Liver (tissue), 9 donors: Measurements from ENCODE around the gene ARHGEF1. TPM values are rescaled to one million over a fixed set of nuclear protein-coding genes. Genes with fewer than 3 reads are reported as not detected.

Experiments used
- DNase-seq: peaks from one replicate; pipeline ENCODE4 v3.0.0-alpha.2; 2017; ENCODE audit warnings: low spot score
- H3K27ac ChIP-seq, 2 donors: one replicate each; pipeline ENCODE4 v1.7.0; 2013; ENCODE audit warnings: inconsistent platforms in 2 of 2, low read length in 2 of 2, control low read depth in 1 of 2, low read depth in 1 of 2, mild to moderate bottlenecking in 1 of 2
- H3K27me3 ChIP-seq, 4 donors: one replicate each; pipeline versions ENCODE4 v1.6.1 to v1.7.0; 2013; ENCODE audit warnings: low read length in 3 of 4, inconsistent platforms in 1 of 4, mild to moderate bottlenecking in 1 of 4, moderate library complexity in 1 of 4; ENCODE audit not compliant: control insufficient read depth in 4 of 4, insufficient read depth in 4 of 4
- H3K36me3 ChIP-seq, 4 donors: one replicate each; pipeline versions ENCODE4 v1.6.1 to v1.7.0; 2013; ENCODE audit warnings: low read length in 3 of 4, mild to moderate bottlenecking in 3 of 4, low read depth in 1 of 4, moderate library complexity in 1 of 4; ENCODE audit not compliant: control insufficient read depth in 4 of 4, insufficient read depth in 3 of 4
- H3K4me1 ChIP-seq, 4 donors: one replicate each; pipeline versions ENCODE4 v1.6.1 to v1.7.0; 2013; ENCODE audit warnings: low read length in 3 of 4, mild to moderate bottlenecking in 3 of 4, moderate library complexity in 1 of 4; ENCODE audit not compliant: control insufficient read depth in 4 of 4, insufficient read depth in 4 of 4
- H3K4me3 ChIP-seq, 3 donors: one replicate each; pipeline versions ENCODE4 v1.6.1 to v1.7.0; 2013; ENCODE audit warnings: low read length in 3 of 3, control low read depth in 1 of 3, low read depth in 1 of 3, mild to moderate bottlenecking in 1 of 3
- H3K9ac ChIP-seq, 2 donors: one replicate each; pipeline ENCODE4 v1.7.0; 2013; ENCODE audit warnings: low read length in 2 of 2, mild to moderate bottlenecking in 2 of 2, moderate library complexity in 2 of 2, control low read depth in 1 of 2, low read depth in 1 of 2
- H3K9me3 ChIP-seq, 4 donors: one replicate each; pipeline versions ENCODE4 v1.6.1 to v1.7.0; 2013; ENCODE audit warnings: low read length in 3 of 4; ENCODE audit not compliant: control insufficient read depth in 4 of 4
- EGR1 ChIP-seq, 2 donors: IDR thresholded peaks; 2 replicates each; pipeline ENCODE4 v1.6.1; 2016 to 2018; ENCODE audit warnings: antibody characterized with exemption in 2 of 2, low read depth in 2 of 2
- FOXA1 ChIP-seq: IDR thresholded peaks from 2 replicates; pipeline ENCODE4 v1.6.1; 2016; ENCODE audit warnings: antibody characterized with exemption
- FOXA2 ChIP-seq: IDR thresholded peaks from 2 replicates; pipeline ENCODE4 v1.6.1; 2016; ENCODE audit warnings: antibody characterized with exemption
- GABPA ChIP-seq, 2 donors: IDR thresholded peaks in 1 of 2; conservative IDR thresholded peaks in 1 of 2; 2 replicates each; pipeline ENCODE4 v1.6.1; 2016; ENCODE audit warnings: antibody characterized with exemption in 2 of 2, mild to moderate bottlenecking in 1 of 2, moderate library complexity in 1 of 2
- HNF4A ChIP-seq, 2 donors: conservative IDR thresholded peaks; 2 replicates each; pipeline ENCODE4 v1.6.1; 2016; ENCODE audit warnings: antibody characterized with exemption in 2 of 2, mild to moderate bottlenecking in 2 of 2
- HNF4G ChIP-seq: IDR thresholded peaks from 2 replicates; pipeline ENCODE4 v1.6.1; 2016; ENCODE audit warnings: antibody characterized with exemption
- JUND ChIP-seq, 2 donors: IDR thresholded peaks; 2 replicates each; pipeline ENCODE4 v1.6.1; 2016; ENCODE audit warnings: antibody characterized with exemption in 2 of 2
- NR2F2 ChIP-seq: IDR thresholded peaks from 2 replicates; pipeline ENCODE4 v1.6.1; 2016; ENCODE audit warnings: antibody characterized with exemption
- RAD21 ChIP-seq, 2 donors: IDR thresholded peaks; 2 replicates each; pipeline ENCODE4 v1.6.1; 2016; ENCODE audit warnings: antibody characterized with exemption in 2 of 2, mild to moderate bottlenecking in 2 of 2
- RXRA ChIP-seq, 2 donors: IDR thresholded peaks; 2 replicates each; pipeline ENCODE4 v1.6.1; 2017 to 2018; ENCODE audit warnings: antibody characterized with exemption in 2 of 2, mild to moderate bottlenecking in 1 of 2
- SP1 ChIP-seq: IDR thresholded peaks from 2 replicates; pipeline ENCODE4 v1.6.1; 2018; ENCODE audit warnings: antibody characterized with exemption, mild to moderate bottlenecking
- TAF1 ChIP-seq: conservative IDR thresholded peaks from 2 replicates; pipeline ENCODE4 v1.6.1; 2016; ENCODE audit warnings: antibody characterized with exemption, mild to moderate bottlenecking
- YY1 ChIP-seq: IDR thresholded peaks from 2 replicates; pipeline ENCODE4 v1.6.1; 2016; ENCODE audit warnings: antibody characterized with exemption, mild to moderate bottlenecking
- WGBS: extraction: QIAGEN DNeasy Blood & Tissue Kit; methylation state at CpG from one replicate; pipeline ENCODE4 v1.1.7; 2013; 5-methylcytosine and 5-hydroxymethylcytosine counted together
- polyA plus RNA-seq, 2 donors: library from polyadenylated mRNA; stranded (reverse) in 1 of 2; unstranded in 1 of 2; fragments of 200-250 nt in 1 of 2; fragments of >200 nt in 1 of 2; fragmentation: Nextera tagmentation in 1 of 2; extraction: Ambion mirVana in 1 of 2; gene quantifications; one replicate each; pipeline versions ENCODE4 v1.2.1 to v1.2.3, GENCODE V29; 2013 to 2015
- total RNA-seq, 2 donors: library from RNA; depleted of rRNA; stranded (reverse); fragments of >200 nt; gene quantifications; one replicate each; pipeline ENCODE4 v1.2.3, GENCODE V29; 2014
- TF ChIP-seq, protein P1 (sequence below): IDR thresholded peaks from 2 replicates; pipeline ENCODE4 v1.6.1; 2016; ENCODE audit warnings: antibody characterized with exemption
- TF ChIP-seq, protein P2 (sequence below): fragments of 150-350 bp; IDR thresholded peaks from 2 replicates; pipeline ENCODE4 v1.5.1; 2017; ENCODE audit warnings: improper control_type of control experiment, low read depth, low read length; ENCODE audit not compliant: missing input control
- TF ChIP-seq, protein P3 (sequence below): IDR thresholded peaks from 2 replicates; pipeline ENCODE4 v1.6.1; 2016; ENCODE audit warnings: antibody characterized with exemption
- TF ChIP-seq, protein P4 (sequence below): IDR thresholded peaks from 2 replicates; pipeline ENCODE4 v1.6.1; 2016; ENCODE audit warnings: antibody characterized with exemption
- TF ChIP-seq, protein P5 (sequence below): IDR thresholded peaks from 2 replicates; pipeline ENCODE4 v1.6.1; 2016; ENCODE audit warnings: antibody characterized with exemption, mild to moderate bottlenecking
- donor health status: healthy.
- donor health status: healthy.
- donor health status: healthy.
- donor health status: healthy.
- donor health status: healthy.

The ARHGEF1 gene
- total and polyA plus RNA-seq, 4 donors = 13.2 to 30.1 (median 18.5) TPM

DNA sequence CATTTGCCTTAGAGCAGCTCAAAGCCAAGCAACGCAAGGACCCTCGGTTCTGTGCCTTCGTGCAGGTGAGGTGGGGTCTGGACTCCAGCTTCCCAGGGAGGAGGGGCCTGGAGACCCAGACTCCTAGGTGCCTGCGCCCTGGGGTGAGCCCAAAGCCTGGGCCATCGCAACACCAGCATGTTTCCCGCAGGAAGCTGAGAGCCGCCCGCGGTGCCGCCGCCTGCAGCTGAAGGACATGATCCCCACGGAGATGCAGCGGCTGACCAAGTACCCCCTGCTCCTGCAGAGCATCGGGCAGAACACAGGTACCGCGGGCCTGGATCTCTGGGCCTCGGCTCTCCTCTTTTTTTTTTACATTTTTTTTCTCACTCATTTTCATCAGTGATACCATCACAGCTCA, 19.6 kb downstream of the ARHGEF1 start:
- H3K27me3 ChIP-seq = no peaks in the 10 kb centered on the region
- H3K4me1 ChIP-seq = peaks cover 0 to 7% (median 4%) of the 10 kb centered on the region in 4 donors
- no peak overlapping the region for H3K9ac ChIP-seq
- DNase-seq = no peak
- no peaks in the 10 kb centered on the region for H3K9me3 ChIP-seq
- peaks cover 24 to 79% (median 29%) of the 10 kb centered on the region in 4 donors for H3K36me3 ChIP-seq
- TF ChIP-seq HNF4A (conservative IDR thresholded peaks at IDR 0.05) (no peak), HNF4G (no peak), FOXA2 (no peak), YY1 (no peak), EGR1 (IDR thresholded peaks at IDR 0.05; ENCODE audit: low read depth in 2 of 2) (no peak), TAF1 (no peak), FOXA1 (no peak), SP1 (no peak), RXRA (IDR thresholded peaks at IDR 0.05) (no peak), GABPA (IDR thresholded peaks at IDR 0.05 in 1 of 2, conservative IDR thresholded peaks at IDR 0.05 in 1 of 2) (no peak), RAD21 (IDR thresholded peaks at IDR 0.05) (no peak), JUND (IDR thresholded peaks at IDR 0.05) (no peak), NR2F2 (no peak)
- TF ChIP-seq, protein P1, sequence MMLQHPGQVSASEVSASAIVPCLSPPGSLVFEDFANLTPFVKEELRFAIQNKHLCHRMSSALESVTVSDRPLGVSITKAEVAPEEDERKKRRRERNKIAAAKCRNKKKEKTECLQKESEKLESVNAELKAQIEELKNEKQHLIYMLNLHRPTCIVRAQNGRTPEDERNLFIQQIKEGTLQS = no peak
- TF ChIP-seq, protein P2, sequence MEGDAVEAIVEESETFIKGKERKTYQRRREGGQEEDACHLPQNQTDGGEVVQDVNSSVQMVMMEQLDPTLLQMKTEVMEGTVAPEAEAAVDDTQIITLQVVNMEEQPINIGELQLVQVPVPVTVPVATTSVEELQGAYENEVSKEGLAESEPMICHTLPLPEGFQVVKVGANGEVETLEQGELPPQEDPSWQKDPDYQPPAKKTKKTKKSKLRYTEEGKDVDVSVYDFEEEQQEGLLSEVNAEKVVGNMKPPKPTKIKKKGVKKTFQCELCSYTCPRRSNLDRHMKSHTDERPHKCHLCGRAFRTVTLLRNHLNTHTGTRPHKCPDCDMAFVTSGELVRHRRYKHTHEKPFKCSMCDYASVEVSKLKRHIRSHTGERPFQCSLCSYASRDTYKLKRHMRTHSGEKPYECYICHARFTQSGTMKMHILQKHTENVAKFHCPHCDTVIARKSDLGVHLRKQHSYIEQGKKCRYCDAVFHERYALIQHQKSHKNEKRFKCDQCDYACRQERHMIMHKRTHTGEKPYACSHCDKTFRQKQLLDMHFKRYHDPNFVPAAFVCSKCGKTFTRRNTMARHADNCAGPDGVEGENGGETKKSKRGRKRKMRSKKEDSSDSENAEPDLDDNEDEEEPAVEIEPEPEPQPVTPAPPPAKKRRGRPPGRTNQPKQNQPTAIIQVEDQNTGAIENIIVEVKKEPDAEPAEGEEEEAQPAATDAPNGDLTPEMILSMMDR = no peak
- TF ChIP-seq, protein P3, sequence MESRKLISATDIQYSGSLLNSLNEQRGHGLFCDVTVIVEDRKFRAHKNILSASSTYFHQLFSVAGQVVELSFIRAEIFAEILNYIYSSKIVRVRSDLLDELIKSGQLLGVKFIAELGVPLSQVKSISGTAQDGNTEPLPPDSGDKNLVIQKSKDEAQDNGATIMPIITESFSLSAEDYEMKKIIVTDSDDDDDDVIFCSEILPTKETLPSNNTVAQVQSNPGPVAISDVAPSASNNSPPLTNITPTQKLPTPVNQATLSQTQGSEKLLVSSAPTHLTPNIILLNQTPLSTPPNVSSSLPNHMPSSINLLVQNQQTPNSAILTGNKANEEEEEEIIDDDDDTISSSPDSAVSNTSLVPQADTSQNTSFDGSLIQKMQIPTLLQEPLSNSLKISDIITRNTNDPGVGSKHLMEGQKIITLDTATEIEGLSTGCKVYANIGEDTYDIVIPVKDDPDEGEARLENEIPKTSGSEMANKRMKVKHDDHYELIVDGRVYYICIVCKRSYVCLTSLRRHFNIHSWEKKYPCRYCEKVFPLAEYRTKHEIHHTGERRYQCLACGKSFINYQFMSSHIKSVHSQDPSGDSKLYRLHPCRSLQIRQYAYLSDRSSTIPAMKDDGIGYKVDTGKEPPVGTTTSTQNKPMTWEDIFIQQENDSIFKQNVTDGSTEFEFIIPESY = no peak
- TF ChIP-seq, protein P4, sequence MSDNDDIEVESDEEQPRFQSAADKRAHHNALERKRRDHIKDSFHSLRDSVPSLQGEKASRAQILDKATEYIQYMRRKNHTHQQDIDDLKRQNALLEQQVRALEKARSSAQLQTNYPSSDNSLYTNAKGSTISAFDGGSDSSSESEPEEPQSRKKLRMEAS = no peak
- TF ChIP-seq, protein P5, sequence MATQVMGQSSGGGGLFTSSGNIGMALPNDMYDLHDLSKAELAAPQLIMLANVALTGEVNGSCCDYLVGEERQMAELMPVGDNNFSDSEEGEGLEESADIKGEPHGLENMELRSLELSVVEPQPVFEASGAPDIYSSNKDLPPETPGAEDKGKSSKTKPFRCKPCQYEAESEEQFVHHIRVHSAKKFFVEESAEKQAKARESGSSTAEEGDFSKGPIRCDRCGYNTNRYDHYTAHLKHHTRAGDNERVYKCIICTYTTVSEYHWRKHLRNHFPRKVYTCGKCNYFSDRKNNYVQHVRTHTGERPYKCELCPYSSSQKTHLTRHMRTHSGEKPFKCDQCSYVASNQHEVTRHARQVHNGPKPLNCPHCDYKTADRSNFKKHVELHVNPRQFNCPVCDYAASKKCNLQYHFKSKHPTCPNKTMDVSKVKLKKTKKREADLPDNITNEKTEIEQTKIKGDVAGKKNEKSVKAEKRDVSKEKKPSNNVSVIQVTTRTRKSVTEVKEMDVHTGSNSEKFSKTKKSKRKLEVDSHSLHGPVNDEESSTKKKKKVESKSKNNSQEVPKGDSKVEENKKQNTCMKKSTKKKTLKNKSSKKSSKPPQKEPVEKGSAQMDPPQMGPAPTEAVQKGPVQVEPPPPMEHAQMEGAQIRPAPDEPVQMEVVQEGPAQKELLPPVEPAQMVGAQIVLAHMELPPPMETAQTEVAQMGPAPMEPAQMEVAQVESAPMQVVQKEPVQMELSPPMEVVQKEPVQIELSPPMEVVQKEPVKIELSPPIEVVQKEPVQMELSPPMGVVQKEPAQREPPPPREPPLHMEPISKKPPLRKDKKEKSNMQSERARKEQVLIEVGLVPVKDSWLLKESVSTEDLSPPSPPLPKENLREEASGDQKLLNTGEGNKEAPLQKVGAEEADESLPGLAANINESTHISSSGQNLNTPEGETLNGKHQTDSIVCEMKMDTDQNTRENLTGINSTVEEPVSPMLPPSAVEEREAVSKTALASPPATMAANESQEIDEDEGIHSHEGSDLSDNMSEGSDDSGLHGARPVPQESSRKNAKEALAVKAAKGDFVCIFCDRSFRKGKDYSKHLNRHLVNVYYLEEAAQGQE = no peak
- WGBS = 95% methylated on average over 17 of the region's 17 CpGs
- H3K4me3 ChIP-seq = no peak overlapping the region
- H3K27ac ChIP-seq = no peak overlapping the region
